Neutrophil (primary cell): ENCODE results near the gene C1orf21.

Source experiments
- H3K27ac ChIP-seq: fragments of 200-600 bp; sonication (generic); 2 replicates; pipeline ENCODE4 v1.5.1; 2016; ENCODE audit warnings: mild to moderate bottlenecking, moderate library complexity
- H3K27me3 ChIP-seq: fragments of 200-600 bp; sonication (generic); 2 replicates; pipeline ENCODE4 v1.6.0; 2016; ENCODE audit warnings: mild to moderate bottlenecking
- H3K36me3 ChIP-seq: fragments of 200-600 bp; sonication (generic); 2 replicates; pipeline ENCODE4 v1.5.1; 2017
- H3K4me1 ChIP-seq, 2 experiments: fragments of 200-600 bp in 1 of 2; sonication (generic) in 1 of 2; 1 replicate in 1 of 2; 2 replicates in 1 of 2; pipeline versions ENCODE4 v1.5.1 to v1.6.1; 2013 to 2016; ENCODE audit warnings: low read depth in 1 of 2, low read length in 1 of 2, mild to moderate bottlenecking in 1 of 2, moderate library complexity in 1 of 2; ENCODE audit not compliant: control insufficient read depth in 1 of 2, insufficient read depth in 1 of 2
- H3K4me3 ChIP-seq, 2 experiments: fragments of 200-600 bp in 1 of 2; sonication (generic) in 1 of 2; 1 replicate in 1 of 2; 2 replicates in 1 of 2; pipeline ENCODE4 v1.5.1; 2013 to 2016; ENCODE audit warnings: low read depth in 1 of 2, low read length in 1 of 2, mild to moderate bottlenecking in 1 of 2, moderate library complexity in 1 of 2
- H3K9me3 ChIP-seq: fragments of 200-600 bp; sonication (generic); 2 replicates; pipeline ENCODE4 v1.5.1; 2016
- CTCF ChIP-seq: fragments of 200-600 bp; sonication (generic); IDR thresholded peaks from 2 replicates; pipeline ENCODE4 v1.5.1; 2016; ENCODE audit warnings: antibody characterized with exemption

C1orf21 gene

GRCh38 chr1:184510110-184510509 lies 123.3 kb downstream of the C1orf21 start:
- no peak for TF ChIP-seq CTCF
- Histone ChIP-seq H3K36me3 (no peaks in the 10 kb centered on the region), H3K9me3 (no peaks in the 10 kb centered on the region), H3K4me1 (no peaks in the 10 kb centered on the region), H3K27ac (no peak overlapping the region), H3K27me3 (no peaks in the 10 kb centered on the region), H3K4me3 (no peak overlapping the region)

- Histone ChIP-seq H3K4me3 (no peak overlapping the region), H3K27me3 (no peaks in the 10 kb centered on the region), H3K36me3 (no peaks in the 10 kb centered on the region), H3K9me3 (no peaks in the 10 kb centered on the region), H3K4me1 (no peaks in the 10 kb centered on the region), H3K27ac (no peak overlapping the region)
- no peak for TF ChIP-seq CTCF
Measured at GRCh38 chr1:184512724-184513123, 125.9 kb downstream of the C1orf21 start.

- H3K27me3 ChIP-seq = no peaks in the 10 kb centered on the region
- no peak overlapping the region for H3K4me3 ChIP-seq
- H3K27ac ChIP-seq = no peak overlapping the region
- TF ChIP-seq CTCF = no peak
- H3K36me3 ChIP-seq = no peaks in the 10 kb centered on the region
- H3K4me1 ChIP-seq = no peaks in the 10 kb centered on the region
- H3K9me3 ChIP-seq = no peaks in the 10 kb centered on the region
Measured at GRCh38 chr1:184513421-184513820, 126.6 kb downstream of the C1orf21 start.

- Histone ChIP-seq H3K27ac (no peak overlapping the region), H3K9me3 (no peaks in the 10 kb centered on the region), H3K4me1 (no peaks in the 10 kb centered on the region), H3K36me3 (no peaks in the 10 kb centered on the region), H3K4me3 (no peak overlapping the region), H3K27me3 (no peaks in the 10 kb centered on the region)
- TF ChIP-seq CTCF = no peak
Measured at GRCh38 chr1:184513966-184514365, 127.1 kb downstream of the C1orf21 start.

GRCh38 chr1:184514447-184514846 lies 127.6 kb downstream of the C1orf21 start:
- no peak overlapping the region for H3K4me3 ChIP-seq
- no peaks in the 10 kb centered on the region for H3K27me3 ChIP-seq
- H3K36me3 ChIP-seq = no peaks in the 10 kb centered on the region
- no peak for TF ChIP-seq CTCF
- no peaks in the 10 kb centered on the region for H3K4me1 ChIP-seq
- H3K27ac ChIP-seq = no peak overlapping the region
- H3K9me3 ChIP-seq = no peaks in the 10 kb centered on the region

GRCh38 chr1:184517130-184517529 lies 130.3 kb downstream of the C1orf21 start:
- H3K36me3 ChIP-seq = no peaks in the 10 kb centered on the region
- H3K4me3 ChIP-seq = no peak overlapping the region
- TF ChIP-seq CTCF = no peak
- no peaks in the 10 kb centered on the region for H3K9me3 ChIP-seq
- no peaks in the 10 kb centered on the region for H3K27me3 ChIP-seq
- H3K27ac ChIP-seq = no peak overlapping the region
- H3K4me1 ChIP-seq = no peaks in the 10 kb centered on the region
